K562 (cell line): ENCODE results near the gene SPIB. TPM values are rescaled to one million over a fixed set of nuclear protein-coding genes. Genes with fewer than 3 reads are reported as not detected.

ENCODE experiments used
- ARID2 ChIP-seq: fragments of 450-650 bp; IDR thresholded peaks from 2 replicates; pipeline ENCODE4 v1.6.1; 2017; ENCODE audit warnings: antibody characterized with exemption, mild to moderate bottlenecking
- ATF7 ChIP-seq: fragments of 450-650 bp; IDR thresholded peaks from 2 replicates; pipeline ENCODE4 v1.7.1; 2014; ENCODE audit warnings: mild to moderate bottlenecking, moderate library complexity
- CXXC5 ChIP-seq: fragments of 250-450 bp; sonication (Bioruptor Pico); IDR thresholded peaks from 2 replicates; pipeline ENCODE4 v1.8.0; 2022; ENCODE audit warnings: inconsistent platforms, mild to moderate bottlenecking, moderate library complexity
- E2F4 ChIP-seq: sonication (generic); formaldehyde crosslinking; IDR thresholded peaks from 2 replicates; pipeline ENCODE4 v1.8.0; 2022; ENCODE audit warnings: mild to moderate bottlenecking, low read depth, missing genetic modification reagents
- HINFP ChIP-seq: fragments of 450-650 bp; conservative IDR thresholded peaks from 2 replicates; pipeline ENCODE4 v1.6.1; 2016; ENCODE audit warnings: missing genetic modification characterization, low read depth, mild to moderate bottlenecking, control low read depth, missing compliant biosample characterization
- NFXL1 ChIP-seq: fragments of 450-650 bp; formaldehyde crosslinking; IDR thresholded peaks from 2 replicates; pipeline ENCODE4 v1.4.0; 2021; ENCODE audit warnings: mild to moderate bottlenecking
- PHB ChIP-seq: fragments of 250-450 bp; sonication (Bioruptor Pico); IDR thresholded peaks from 2 replicates; pipeline ENCODE4 v1.5.0; 2021
- PHF21A ChIP-seq: fragments of 450-650 bp; IDR thresholded peaks from 2 replicates; pipeline ENCODE4 v1.6.1; 2017; ENCODE audit warnings: low read depth, borderline replicate concordance
- PPARD ChIP-seq: fragments of 250-450 bp; sonication (Bioruptor Pico); IDR thresholded peaks from 2 replicates; pipeline ENCODE4 v1.8.0; 2022; ENCODE audit warnings: inconsistent platforms, mild to moderate bottlenecking, moderate library complexity
- PREB ChIP-seq: sonication (generic); formaldehyde crosslinking; IDR thresholded peaks from 2 replicates; pipeline ENCODE4 v1.8.1; 2023; ENCODE audit warnings: mild to moderate bottlenecking, missing genetic modification reagents
- SRSF1 ChIP-seq: fragments of 200-400 bp; formaldehyde crosslinking; IDR thresholded peaks from 2 replicates; pipeline ENCODE4 v1.6.1; 2017; ENCODE audit warnings: mild to moderate bottlenecking, low read depth, low read length, moderate library complexity
- TAF1 ChIP-seq: IDR thresholded peaks from 2 replicates; pipeline ENCODE4 v1.6.1; 2011; ENCODE audit warnings: mild to moderate bottlenecking, low read length, moderate library complexity; ENCODE audit not compliant: insufficient read depth, control insufficient read depth, severe bottlenecking; ENCODE audit errors: extremely low read depth
- TCFL5 ChIP-seq: fragments of 250-450 bp; sonication (Bioruptor Pico); conservative IDR thresholded peaks from 2 replicates; pipeline ENCODE4 v1.6.1; 2021; ENCODE audit warnings: mild to moderate bottlenecking, moderate library complexity, matching md5 sums
- TFE3 ChIP-seq: fragments of 450-650 bp; formaldehyde crosslinking; IDR thresholded peaks from 2 replicates; pipeline ENCODE4 v1.4.0; 2020; ENCODE audit warnings: mild to moderate bottlenecking, mixed read lengths
- TSC22D4 ChIP-seq: fragments of 450-650 bp; IDR thresholded peaks from 2 replicates; pipeline ENCODE4 v1.6.1; 2016; ENCODE audit warnings: missing genetic modification characterization, missing biosample characterization, control low read depth
- ZNF12 ChIP-seq: sonication (generic); formaldehyde crosslinking; IDR thresholded peaks from 2 replicates; pipeline ENCODE4 v1.4.0; 2020; ENCODE audit warnings: mild to moderate bottlenecking, missing genetic modification reagents
- ZNF830 ChIP-seq: fragments of 250-450 bp; sonication (Bioruptor Pico); IDR thresholded peaks from 2 replicates; pipeline ENCODE4 v1.5.0; 2021; ENCODE audit warnings: mild to moderate bottlenecking
- polyA plus RNA-seq, 8 experiments: library from polyadenylated mRNA; depleted of rRNA in 4 of 8; stranded (reverse) in 5 of 8; unstranded in 3 of 8; fragments of >200 nt; fragmentation: Nextera tagmentation in 2 of 8; fragmentation: Illumina TruSeq in 1 of 8; extraction: Ambion mirVana in 2 of 8; extraction: Trizol in 1 of 8; gene quantifications; 2 replicates each; pipeline versions ENCODE4 v1.2.1 to v1.2.3, GENCODE V29; 2011 to 2014; ENCODE audit warnings: inconsistent platforms in 1 of 8, missing spikeins in 1 of 8
- total RNA-seq, 7 experiments: library from RNA; depleted of rRNA in 6 of 7; stranded (reverse); fragments of >200 nt in 6 of 7; fragmentation: Illumina TruSeq in 2 of 7; extraction: Trizol in 2 of 7; gene quantifications; 2 replicates each; pipeline versions ENCODE4 v1.2.1 to v1.2.3, GENCODE V29; 2011 to 2021; ENCODE audit warnings: low replicate concordance in 1 of 7
- TF ChIP-seq, protein P1 (sequence below): IDR thresholded peaks from 2 replicates; pipeline ENCODE4 v1.6.1; 2014; ENCODE audit warnings: antibody characterized with exemption
- TF ChIP-seq, protein P2 (sequence below): sonication (generic); formaldehyde crosslinking; IDR thresholded peaks from 2 replicates; pipeline ENCODE4 v1.8.0; 2022; ENCODE audit warnings: mild to moderate bottlenecking, missing genetic modification reagents

The SPIB gene
- total and polyA plus RNA-seq, 9 of the 15 experiments (the other 6 are each of a cell fraction or from before 2014, with no cell fraction given): 0.06 to 1.0 (median 0.43) TPM; not detected in 1

- no peak for TF ChIP-seq E2F4
- TF ChIP-seq ATF7: peak; percentile 91
- TF ChIP-seq, protein P1, sequence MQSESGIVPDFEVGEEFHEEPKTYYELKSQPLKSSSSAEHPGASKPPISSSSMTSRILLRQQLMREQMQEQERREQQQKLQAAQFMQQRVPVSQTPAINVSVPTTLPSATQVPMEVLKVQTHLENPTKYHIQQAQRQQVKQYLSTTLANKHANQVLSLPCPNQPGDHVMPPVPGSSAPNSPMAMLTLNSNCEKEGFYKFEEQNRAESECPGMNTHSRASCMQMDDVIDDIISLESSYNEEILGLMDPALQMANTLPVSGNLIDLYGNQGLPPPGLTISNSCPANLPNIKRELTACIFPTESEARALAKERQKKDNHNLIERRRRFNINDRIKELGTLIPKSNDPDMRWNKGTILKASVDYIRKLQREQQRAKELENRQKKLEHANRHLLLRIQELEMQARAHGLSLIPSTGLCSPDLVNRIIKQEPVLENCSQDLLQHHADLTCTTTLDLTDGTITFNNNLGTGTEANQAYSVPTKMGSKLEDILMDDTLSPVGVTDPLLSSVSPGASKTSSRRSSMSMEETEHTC: no peak
- no peak for TF ChIP-seq TSC22D4 (tag)
- 0 out of 2 replicates have a peak, but pooled peaks have one; percentile 76 for TF ChIP-seq PHB (CRISPR knock-in tag)
- no peak for TF ChIP-seq PPARD (CRISPR knock-in tag)
- TF ChIP-seq CXXC5 (CRISPR knock-in tag): peak; percentile 83
- TF ChIP-seq ARID2: no peak
- no peak for TF ChIP-seq ZNF12
- no peak for TF ChIP-seq HINFP
- peak; percentile 78; the same call in 1 of the 2 replicates for TF ChIP-seq ZNF830 (CRISPR knock-in tag)
- TF ChIP-seq PREB (CRISPR knock-in tag): no peak
- peak; percentile 94 for TF ChIP-seq TAF1
- TF ChIP-seq, protein P2, sequence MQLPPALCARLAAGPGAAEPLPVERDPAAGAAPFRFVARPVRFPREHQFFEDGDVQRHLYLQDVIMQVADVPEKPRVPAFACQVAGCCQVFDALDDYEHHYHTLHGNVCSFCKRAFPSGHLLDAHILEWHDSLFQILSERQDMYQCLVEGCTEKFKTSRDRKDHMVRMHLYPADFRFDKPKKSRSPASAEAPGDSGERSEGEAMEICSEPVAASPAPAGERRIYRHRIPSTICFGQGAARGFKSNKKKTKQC (CRISPR knock-in tag): no peak; the same call in 1 of the 2 replicates
- no peak for TF ChIP-seq PHF21A
- TF ChIP-seq TFE3 (CRISPR knock-in tag): no peak
- no peak for TF ChIP-seq NFXL1
- no peak for TF ChIP-seq SRSF1
- no peak for TF ChIP-seq TCFL5 (CRISPR knock-in tag)
These were observed 42.3 kb upstream of the SPIB start, which contains the start of gene NR1H2 (continued) for GRCh38 chr19:50376166-50377050.
